Kidney capillary endothelial cell (primary cell): Measurements from ENCODE around the gene CCDC57.

ENCODE experiments used
- DNase-seq: peaks from one replicate; pipeline ENCODE4 v3.0.0-alpha.2; 2018; ENCODE audit warnings: low spot score

CCDC57 gene

GRCh38 chr17:82121660-82122629 is 90.7 kb downstream of the CCDC57 start:
- DNase-seq: no peak

GRCh38 chr17:82121246-82121645 is 91.4 kb downstream of the CCDC57 start:
- no peak for DNase-seq

GRCh38 chr17:82120148-82120547 is 92.5 kb downstream of the CCDC57 start:
- no peak for DNase-seq

GRCh38 chr17:82118815-82119380 is 93.7 kb downstream of the CCDC57 start:
- DNase-seq: no peak

- DNase-seq: no peak
These were observed 94.4 kb downstream of the CCDC57 start for GRCh38 chr17:82118168-82118814.

- DNase-seq: no peak
These were observed 95.2 kb downstream of the CCDC57 start for GRCh38 chr17:82117139-82118090.

- DNase-seq: no peak
These were observed 96.4 kb downstream of the CCDC57 start for GRCh38 chr17:82116246-82116645.

- no peak for DNase-seq
These were observed 97.8 kb downstream of the CCDC57 start for GRCh38 chr17:82114872-82115271.

GRCh38 chr17:82114447-82114846 is 98.2 kb downstream of the CCDC57 start:
- no peak for DNase-seq

- no peak for DNase-seq
These were observed 98.7 kb downstream of the CCDC57 start for GRCh38 chr17:82113941-82114340.

- no peak for DNase-seq
These were observed 99.2 kb downstream of the CCDC57 start for GRCh38 chr17:82113422-82113821.

GRCh38 chr17:82112914-82113311 is 99.7 kb downstream of the CCDC57 start:
- no peak for DNase-seq

GRCh38 chr17:82112181-82112913 is 100.3 kb downstream of the CCDC57 start:
- no peak for DNase-seq

GRCh38 chr17:82110298-82110697 is 102.3 kb downstream of the CCDC57 start:
- no peak for DNase-seq

GRCh38 chr17:82108961-82109475 is 103.6 kb downstream of the CCDC57 start:
- DNase-seq: no peak

GRCh38 chr17:82108496-82108945 is 104.1 kb downstream of the CCDC57 start:
- no peak for DNase-seq

- DNase-seq: no peak
These were observed 104.6 kb downstream of the CCDC57 start for GRCh38 chr17:82108038-82108437.

GRCh38 chr17:82107341-82107860 is 105.2 kb downstream of the CCDC57 start:
- no peak for DNase-seq

GRCh38 chr17:82106688-82107305 is 105.8 kb downstream of the CCDC57 start:
- DNase-seq: no peak
